Activated T-cell treated with anti-CD3 and anti-CD28 coated beads, Interleukin-2, amount 50 U/mL, for 72 hours (primary cell): ENCODE measurements around the gene SHANK3. TPM values are rescaled to one million over a fixed set of nuclear protein-coding genes. Genes with fewer than 3 reads are reported as not detected.

ENCODE experiments used
- ATAC-seq, 2 donors: fragments of 150-1000 bp; cut with Tn5 transposase; replicated peaks in 1 of 2; 2 replicates each; pipeline ENCODE4 v1.10.0; 2021; ENCODE audit warnings: moderate library complexity in 2 of 2, mild to moderate bottlenecking in 1 of 2
- DNase-seq, 2 donors: peaks; one replicate each; pipeline ENCODE4 v3.0.0; 2021 to 2022; ENCODE audit warnings: mixed read lengths in 1 of 2
- H3K27ac Mint-ChIP-seq: one replicate; pipeline ENCODE4 v1.8.0; 2022; ENCODE audit warnings: mild to moderate bottlenecking, moderate library complexity, mixed read lengths
- H3K27me3 Mint-ChIP-seq: one replicate; pipeline ENCODE4 v1.8.0; 2022; ENCODE audit warnings: low read depth, mixed read lengths
- H3K36me3 Mint-ChIP-seq, 2 donors: one replicate each; pipeline ENCODE4 v1.8.0; 2022; ENCODE audit warnings: mixed read lengths in 2 of 2, mild to moderate bottlenecking in 1 of 2; ENCODE audit not compliant: insufficient read depth in 2 of 2
- H3K4me1 Mint-ChIP-seq: one replicate; pipeline ENCODE4 v1.8.0; 2022; ENCODE audit warnings: low read depth, mixed read lengths
- H3K4me3 Mint-ChIP-seq, 2 donors: one replicate each; pipeline ENCODE4 v1.8.0; 2022; ENCODE audit warnings: mild to moderate bottlenecking in 2 of 2, mixed read lengths in 2 of 2, moderate library complexity in 2 of 2
- H3K9me3 Mint-ChIP-seq, 2 donors: one replicate each; pipeline ENCODE4 v1.8.0; 2022; ENCODE audit warnings: mixed read lengths in 2 of 2
- total RNA-seq, 2 donors: library from RNA; stranded (reverse); gene quantifications; one replicate each; pipeline ENCODE4 v1.2.3, GENCODE V29; 2022

The SHANK3 gene
- total RNA-seq, 2 donors from 2014 or later = 0.19 to 0.24 TPM

DNA sequence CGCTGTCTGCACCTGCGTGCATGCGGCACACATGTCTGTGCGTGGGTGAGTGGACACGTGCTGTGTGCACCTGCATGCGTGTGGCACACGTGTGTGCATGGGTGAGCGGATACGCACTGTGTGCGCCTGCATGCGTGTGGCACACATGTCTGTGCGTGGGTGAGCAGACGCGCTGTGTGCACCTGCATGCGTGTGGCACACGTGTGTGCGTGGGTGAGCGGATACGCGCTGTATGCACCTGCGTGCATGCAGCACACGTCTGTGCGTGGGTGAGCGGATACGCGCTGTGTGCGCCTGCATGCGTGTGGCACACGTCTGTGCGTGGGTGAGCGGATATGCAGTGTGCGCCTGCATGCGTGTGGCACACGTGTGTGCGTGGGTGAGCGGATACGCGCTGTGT lies 38.3 kb downstream of the SHANK3 start:
- no peaks in the 10 kb centered on the region for H3K27me3 Mint-ChIP-seq
- H3K9me3 Mint-ChIP-seq = peaks cover 0 to 5% of the 10 kb centered on the region in 2 donors
- ATAC-seq (no peak), DNase-seq (no peak)
- H3K4me3 Mint-ChIP-seq = no peak overlapping the region
- H3K36me3 Mint-ChIP-seq = no peaks in the 10 kb centered on the region
- H3K4me1 Mint-ChIP-seq = no peaks in the 10 kb centered on the region
- no peak overlapping the region for H3K27ac Mint-ChIP-seq

DNA sequence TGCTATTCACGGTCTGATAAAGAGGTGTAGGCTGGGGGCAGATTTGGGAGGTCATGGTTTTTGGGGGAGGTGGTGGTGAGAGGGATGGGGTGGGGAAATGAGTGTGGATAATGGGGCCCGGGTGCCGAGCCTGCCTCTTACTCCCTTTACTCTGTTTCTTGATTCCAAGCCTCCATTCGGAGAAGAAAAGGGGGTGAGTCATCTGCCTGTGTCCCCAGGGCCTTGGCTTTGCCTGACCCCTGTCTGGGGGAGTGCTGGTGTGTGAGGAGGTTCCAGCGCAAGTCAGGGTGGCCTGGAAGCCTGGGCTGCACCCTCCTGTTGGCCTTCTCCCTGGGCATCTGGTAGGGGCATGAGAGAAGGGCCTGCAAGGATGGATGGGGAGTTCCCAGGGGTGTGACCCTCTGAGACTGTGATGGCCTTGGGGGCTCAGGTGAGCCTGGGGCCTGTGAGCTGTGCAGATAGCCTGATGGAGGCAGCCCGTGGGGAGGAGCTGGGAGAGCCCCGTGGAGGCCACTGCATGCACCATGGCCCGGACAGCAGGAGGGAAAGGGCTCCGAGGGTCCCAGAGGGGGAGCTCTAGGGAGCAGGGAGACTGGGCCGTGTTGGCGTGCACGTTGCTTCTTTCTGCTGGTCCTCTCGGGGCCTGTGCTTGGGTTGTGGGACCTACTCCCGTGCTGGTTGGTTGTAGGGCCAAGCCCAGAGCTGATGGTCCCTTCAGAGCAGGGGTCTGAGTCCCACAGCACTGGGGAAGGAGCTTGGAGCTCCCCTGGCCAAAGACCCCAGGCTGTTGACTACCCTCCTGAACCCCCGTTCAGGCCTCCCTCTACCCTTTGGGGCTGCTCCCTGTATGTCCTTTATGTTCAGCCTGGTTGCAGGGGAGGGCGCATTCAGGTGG lies 39.1 kb downstream of the SHANK3 start:
- Mint-ChIP-seq H3K4me3 (no peak overlapping the region), H3K27ac (no peak overlapping the region), H3K4me1 (no peaks in the 10 kb centered on the region), H3K27me3 (no peaks in the 10 kb centered on the region), H3K36me3 (no peaks in the 10 kb centered on the region), H3K9me3 (peaks cover 0 to 5% of the 10 kb centered on the region in 2 donors)
- no peak for ATAC-seq
- DNase-seq = no peak

DNA sequence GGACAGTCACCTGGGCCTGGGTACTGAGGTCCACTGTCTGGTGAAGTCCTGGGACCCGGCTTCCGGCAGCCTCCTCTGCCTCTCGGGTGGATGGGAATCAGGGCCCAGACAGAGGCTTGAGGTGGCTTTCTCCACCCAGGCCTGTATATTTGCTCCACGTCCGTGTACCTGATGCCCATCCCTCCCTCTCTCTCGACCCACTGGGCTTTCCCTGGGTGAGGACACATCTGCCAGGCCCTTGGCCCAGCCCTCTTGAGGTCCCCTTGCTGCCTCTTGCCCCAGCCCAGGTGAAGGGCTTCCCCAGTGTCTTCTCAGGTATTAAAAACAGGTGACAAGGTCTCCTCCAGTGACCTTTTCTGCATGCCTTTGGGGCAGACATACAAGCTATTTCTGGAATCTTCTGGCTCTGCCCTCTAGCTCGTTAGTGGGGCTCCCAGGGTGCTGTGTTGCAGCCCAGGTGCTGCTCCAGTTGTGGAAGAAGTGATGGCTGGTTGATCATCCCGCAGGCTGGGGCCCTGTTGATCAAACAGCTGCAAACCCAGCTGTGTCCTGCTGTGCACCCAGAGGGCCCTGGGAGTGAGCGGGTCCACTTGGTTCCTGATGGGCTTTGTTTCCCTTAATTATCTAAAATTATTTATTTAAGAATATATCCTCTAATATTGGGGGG lies 39.9 kb downstream of the SHANK3 start:
- H3K27ac Mint-ChIP-seq = no peak overlapping the region
- H3K27me3 Mint-ChIP-seq = no peaks in the 10 kb centered on the region
- DNase-seq = no peak

DNA sequence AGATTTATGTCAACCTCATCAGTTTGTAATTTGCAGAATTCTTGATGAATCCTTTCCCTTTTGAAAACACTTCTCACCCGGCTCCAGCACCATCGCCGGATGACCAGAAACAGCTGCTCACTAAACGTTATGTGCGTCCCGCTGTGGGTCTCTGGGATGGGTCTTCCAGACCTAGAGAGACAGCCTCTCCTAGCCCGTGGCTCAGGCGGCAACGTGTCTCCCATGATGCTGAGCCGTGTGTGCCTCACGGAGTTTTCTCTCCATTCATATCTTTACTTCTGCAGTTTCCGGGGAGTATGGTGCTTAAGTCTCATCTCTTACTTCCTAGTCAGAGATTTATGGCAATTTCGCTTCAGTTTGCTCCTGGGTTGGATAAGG lies 40.4 kb downstream of the SHANK3 start:
- ATAC-seq (no peak), DNase-seq (no peak)
- peaks cover 0 to 5% of the 10 kb centered on the region in 2 donors for H3K9me3 Mint-ChIP-seq
- H3K27me3 Mint-ChIP-seq = no peaks in the 10 kb centered on the region
- H3K36me3 Mint-ChIP-seq = no peaks in the 10 kb centered on the region
- H3K4me1 Mint-ChIP-seq = no peaks in the 10 kb centered on the region
- no peak overlapping the region for H3K4me3 Mint-ChIP-seq
- no peak overlapping the region for H3K27ac Mint-ChIP-seq

More for the DNA sequence above, 39.9 kb downstream of the SHANK3 start:
- Mint-ChIP-seq H3K36me3 (no peaks in the 10 kb centered on the region), H3K4me1 (no peaks in the 10 kb centered on the region), H3K9me3 (peaks cover 0 to 5% of the 10 kb centered on the region in 2 donors), H3K4me3 (no peak overlapping the region)
- no peak for ATAC-seq

DNA sequence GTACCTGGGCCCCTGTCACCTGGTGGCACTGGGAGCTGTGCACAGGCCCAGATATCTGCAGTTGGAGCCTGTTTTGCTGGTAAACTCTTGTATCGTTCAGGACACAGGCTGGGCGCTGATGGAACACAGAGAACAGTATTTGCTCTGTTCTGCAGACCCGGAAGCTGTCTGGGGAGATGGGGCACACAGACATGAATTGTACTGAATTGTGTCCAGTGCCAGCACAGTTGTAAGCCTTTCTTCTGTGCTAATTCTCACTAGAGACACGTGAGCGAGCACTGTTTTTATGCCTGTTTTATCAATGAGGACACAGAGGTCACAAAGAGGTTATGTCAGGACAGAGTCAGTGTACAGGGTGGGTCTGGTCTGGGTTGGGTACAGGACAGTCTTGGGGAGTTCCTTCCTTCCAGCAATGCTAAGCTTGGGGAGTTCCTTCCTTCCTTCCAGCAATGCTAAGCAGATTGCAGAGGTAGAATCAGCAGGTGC lies 41.0 kb downstream of the SHANK3 start:
- no peaks in the 10 kb centered on the region for H3K36me3 Mint-ChIP-seq
- H3K9me3 Mint-ChIP-seq = peaks cover 0 to 5% of the 10 kb centered on the region in 2 donors
- H3K27me3 Mint-ChIP-seq = no peaks in the 10 kb centered on the region
- H3K27ac Mint-ChIP-seq = no peak overlapping the region
- DNase-seq (no peak), ATAC-seq (no peak)
- H3K4me1 Mint-ChIP-seq = no peaks in the 10 kb centered on the region
- no peak overlapping the region for H3K4me3 Mint-ChIP-seq

DNA sequence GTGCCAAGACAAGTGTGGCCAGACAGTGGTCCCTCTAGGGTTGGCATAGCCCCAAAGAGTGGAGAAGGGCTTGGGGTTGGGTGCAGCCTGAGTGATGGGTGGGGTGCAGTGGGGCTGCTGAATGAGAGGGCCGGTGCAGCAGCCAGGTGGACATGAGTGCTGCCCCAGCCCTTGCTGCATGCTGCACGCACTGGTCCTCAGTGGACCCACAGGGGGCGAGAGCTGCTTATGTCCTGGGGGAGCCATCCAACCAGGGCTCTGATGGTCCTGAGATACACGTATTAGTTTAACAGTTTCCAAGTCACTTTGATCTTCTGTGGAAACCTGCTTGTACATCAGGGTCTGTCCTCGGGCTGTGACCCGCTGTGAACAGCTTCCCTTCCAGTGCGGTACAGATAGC lies 41.5 kb downstream of the SHANK3 start:
- DNase-seq = no peak
- no peaks in the 10 kb centered on the region for H3K4me1 Mint-ChIP-seq
- ATAC-seq = no peak
- peaks cover 0 to 5% of the 10 kb centered on the region in 2 donors for H3K9me3 Mint-ChIP-seq
- H3K27me3 Mint-ChIP-seq = no peaks in the 10 kb centered on the region
- no peak overlapping the region for H3K4me3 Mint-ChIP-seq
- H3K27ac Mint-ChIP-seq = no peak overlapping the region
- no peaks in the 10 kb centered on the region for H3K36me3 Mint-ChIP-seq

DNA sequence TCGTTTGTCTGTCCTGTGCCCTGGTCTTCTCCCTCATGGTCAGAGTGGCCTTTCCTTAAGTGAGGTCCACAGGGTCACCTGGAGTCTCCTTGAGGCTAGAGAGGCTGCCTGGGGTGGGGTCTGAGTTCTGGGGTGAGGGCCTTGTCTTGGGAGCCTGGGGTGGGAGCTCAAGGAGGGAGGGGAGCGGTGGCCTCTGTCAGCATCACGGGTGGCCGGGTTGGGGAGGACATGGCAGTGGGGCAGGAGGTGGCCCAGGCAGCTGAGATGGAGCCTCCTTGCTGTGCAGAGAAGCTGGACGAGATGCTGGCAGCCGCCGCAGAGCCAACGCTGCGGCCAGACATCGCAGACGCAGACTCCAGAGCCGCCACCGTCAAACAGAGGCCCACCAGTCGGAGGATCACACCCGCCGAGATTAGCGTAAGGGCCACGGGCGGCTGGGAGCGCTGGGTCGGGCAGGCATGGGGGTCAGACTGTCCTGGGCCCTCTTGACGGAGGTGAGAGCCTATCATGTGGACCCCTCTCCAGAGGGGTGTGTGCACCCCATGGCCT lies 42.1 kb downstream of the SHANK3 start:
- no peak for DNase-seq
- Mint-ChIP-seq H3K4me3 (no peak overlapping the region), H3K36me3 (no peaks in the 10 kb centered on the region), H3K4me1 (no peaks in the 10 kb centered on the region), H3K27ac (no peak overlapping the region), H3K9me3 (peaks cover 0 to 5% of the 10 kb centered on the region in 2 donors), H3K27me3 (no peaks in the 10 kb centered on the region)
- no peak for ATAC-seq

DNA sequence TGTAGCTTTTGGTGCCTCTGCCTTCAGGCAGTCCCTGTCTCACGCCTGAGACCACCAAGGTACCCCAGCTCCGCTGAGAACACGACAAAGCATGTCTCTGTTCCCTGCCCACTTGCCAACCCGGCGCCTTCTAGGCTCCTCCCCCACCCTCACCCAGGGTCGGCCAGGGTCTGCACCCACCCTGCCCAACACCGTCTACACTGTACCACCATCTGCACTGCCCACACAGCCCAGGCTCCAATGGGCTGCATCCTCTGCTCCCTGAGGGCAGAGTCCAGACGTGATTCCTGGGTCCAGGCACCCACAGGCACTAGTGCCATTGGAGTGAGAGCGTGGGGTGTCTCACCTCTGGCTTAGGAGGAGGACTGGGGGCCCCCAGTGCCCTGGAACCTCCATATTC lies 42.6 kb downstream of the SHANK3 start:
- no peak overlapping the region for H3K27ac Mint-ChIP-seq
- ATAC-seq (no peak), DNase-seq (no peak)
- no peaks in the 10 kb centered on the region for H3K27me3 Mint-ChIP-seq
- no peaks in the 10 kb centered on the region for H3K4me1 Mint-ChIP-seq
- H3K36me3 Mint-ChIP-seq = no peaks in the 10 kb centered on the region
- peaks cover 0 to 5% of the 10 kb centered on the region in 2 donors for H3K9me3 Mint-ChIP-seq
- no peak overlapping the region for H3K4me3 Mint-ChIP-seq

DNA sequence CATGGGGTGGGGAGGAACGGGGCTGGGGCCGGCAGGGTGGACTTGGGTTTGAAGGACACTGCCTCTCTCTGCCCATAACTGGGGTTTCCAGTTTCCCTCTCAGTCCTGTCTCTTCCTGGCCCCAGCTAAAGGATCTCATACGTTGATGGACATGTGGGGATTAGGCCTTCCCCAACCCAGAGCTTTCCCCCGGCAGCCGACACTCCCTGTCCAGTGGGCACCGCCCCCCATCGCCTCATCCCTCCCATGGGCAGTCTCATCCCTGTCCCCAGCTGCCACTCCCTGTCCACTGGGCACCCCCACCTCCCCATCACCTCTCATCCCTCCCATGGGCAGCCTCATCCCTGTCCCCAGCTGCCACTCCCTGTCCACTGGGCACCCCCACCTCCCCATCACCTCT lies 43.2 kb downstream of the SHANK3 start:
- Mint-ChIP-seq H3K4me1 (no peaks in the 10 kb centered on the region), H3K9me3 (peaks cover 0 to 2% of the 10 kb centered on the region in 2 donors), H3K4me3 (no peak overlapping the region), H3K27ac (no peak overlapping the region), H3K27me3 (no peaks in the 10 kb centered on the region), H3K36me3 (no peaks in the 10 kb centered on the region)
- ATAC-seq (no peak), DNase-seq (no peak)

DNA sequence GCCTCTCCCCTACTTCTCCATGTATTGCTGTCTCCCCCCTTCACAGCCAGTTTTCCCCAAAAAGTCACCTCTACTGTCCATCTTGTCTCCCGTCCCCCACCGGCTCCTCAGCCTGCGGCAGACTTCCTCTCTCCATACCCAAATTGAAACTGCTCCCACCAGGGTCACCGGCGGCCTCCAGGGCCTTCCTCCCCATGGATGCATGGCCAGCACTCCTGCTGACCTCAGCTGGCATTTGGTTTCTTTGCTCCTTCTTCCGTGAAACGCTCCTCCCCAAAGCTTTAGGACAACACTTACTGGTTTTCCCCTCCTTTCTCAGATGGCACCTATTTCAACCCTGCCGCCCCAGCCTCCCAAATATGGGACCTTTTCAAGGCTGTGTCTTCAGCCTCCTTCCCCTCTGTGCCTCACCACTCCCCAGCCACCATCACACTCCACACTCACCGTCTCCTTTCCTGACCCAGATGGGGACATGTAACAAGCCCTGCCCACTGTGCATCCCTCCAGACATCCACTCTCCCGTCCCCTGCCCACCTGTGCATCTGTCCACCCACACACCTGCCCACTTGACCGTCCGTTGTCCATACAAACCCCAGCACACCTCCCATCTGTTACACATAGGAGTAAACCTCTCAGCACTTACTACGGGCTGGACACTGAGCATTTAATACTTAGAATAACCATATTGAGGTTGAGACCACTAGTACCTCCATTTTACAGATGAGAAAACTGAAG lies 43.8 kb downstream of the SHANK3 start:
- DNase-seq (no peak), ATAC-seq (no peak)
- Mint-ChIP-seq H3K36me3 (no peaks in the 10 kb centered on the region), H3K9me3 (no peaks in the 10 kb centered on the region), H3K27me3 (no peaks in the 10 kb centered on the region), H3K27ac (no peak overlapping the region), H3K4me1 (no peaks in the 10 kb centered on the region), H3K4me3 (no peak overlapping the region)

DNA sequence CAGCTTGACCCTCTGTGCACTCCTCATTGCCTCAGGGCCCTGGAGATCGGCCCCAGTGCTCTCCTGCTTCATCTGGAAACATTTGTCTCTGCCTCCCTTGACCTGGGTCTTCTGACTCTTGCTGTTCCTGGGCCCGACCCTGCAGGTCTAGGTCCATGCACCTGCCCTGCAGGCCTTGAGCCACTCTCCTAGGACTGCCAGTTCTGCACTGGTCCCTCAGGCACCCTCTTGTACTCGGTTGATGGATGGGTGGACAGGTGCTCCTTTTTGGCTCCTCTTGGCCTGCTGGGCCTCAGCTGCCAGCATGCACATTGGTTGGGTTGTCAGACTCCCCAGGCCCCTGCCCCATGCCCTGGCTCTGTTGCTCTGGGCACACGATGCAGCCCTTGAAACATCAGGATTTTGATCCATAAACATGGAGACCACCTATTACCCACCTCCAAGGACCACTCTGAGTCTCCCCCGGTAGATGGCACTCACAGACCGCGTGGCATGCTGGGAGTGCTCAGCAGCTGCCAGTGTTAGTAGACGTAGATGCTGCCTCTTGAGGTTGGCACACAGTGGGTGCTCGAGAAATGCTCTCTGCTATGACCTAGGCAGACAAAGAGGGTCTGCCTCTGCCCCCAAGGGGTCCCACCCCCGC lies 45.2 kb downstream of the SHANK3 start:
- H3K4me3 Mint-ChIP-seq = no peak overlapping the region
- H3K9me3 Mint-ChIP-seq = no peaks in the 10 kb centered on the region
- DNase-seq (no peak), ATAC-seq (no peak)
- no peaks in the 10 kb centered on the region for H3K36me3 Mint-ChIP-seq
- H3K4me1 Mint-ChIP-seq = no peaks in the 10 kb centered on the region
- no peak overlapping the region for H3K27ac Mint-ChIP-seq
- no peaks in the 10 kb centered on the region for H3K27me3 Mint-ChIP-seq

DNA sequence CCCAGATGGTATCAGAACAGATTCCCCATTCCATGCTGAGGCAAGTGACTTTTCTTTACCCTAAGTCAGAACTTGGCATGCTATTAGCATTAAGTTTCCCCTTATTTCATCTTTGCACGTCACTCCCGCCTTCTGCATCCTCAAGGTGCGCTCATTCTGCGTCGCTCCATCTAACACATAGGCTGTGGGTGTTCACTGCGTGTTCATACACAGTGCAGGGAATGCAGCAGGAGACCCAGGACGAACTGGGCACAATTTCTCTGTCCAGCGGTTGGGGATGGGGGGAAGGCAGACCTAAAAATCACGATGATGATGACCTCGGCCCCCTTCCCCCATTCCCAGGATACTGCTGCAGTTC lies 45.7 kb downstream of the SHANK3 start:
- no peaks in the 10 kb centered on the region for H3K27me3 Mint-ChIP-seq
- DNase-seq = no peak

More for the DNA sequence above, 45.7 kb downstream of the SHANK3 start:
- Mint-ChIP-seq H3K27ac (no peak overlapping the region), H3K36me3 (no peaks in the 10 kb centered on the region), H3K4me1 (no peaks in the 10 kb centered on the region), H3K4me3 (no peak overlapping the region), H3K9me3 (no peaks in the 10 kb centered on the region)
- ATAC-seq = no peak
